NCI-H510A (cell line): ENCODE measurements around the gene COL16A1.

ENCODE experiments used
- DNase-seq: peaks from one replicate; lab custom pipeline; 2025; lab: John Stamatoyannopoulos, UW

Gene COL16A1

GRCh38 chr1:31703431-31704270, at the start of gene COL16A1:
COL16A1 (minus strand) TSS chr1:31704017; CDS start chr1:31702193, 1,824 bp downstream.
- no peak for DNase-seq

- DNase-seq = no peak
These were observed 49.2 kb upstream of the COL16A1 start for GRCh38 chr1:31752952-31753475.

- no peak for DNase-seq
These were observed 48.4 kb upstream of the COL16A1 start for GRCh38 chr1:31752258-31752657.

GRCh38 chr1:31751822-31752241, 48.0 kb upstream of the COL16A1 start:
- no peak for DNase-seq

GRCh38 chr1:31750858-31751510, 47.2 kb upstream of the COL16A1 start:
- no peak for DNase-seq

- DNase-seq = no peak
These were observed 46.2 kb upstream of the COL16A1 start for GRCh38 chr1:31749785-31750735.

GRCh38 chr1:31748365-31748764, 44.5 kb upstream of the COL16A1 start:
- DNase-seq = no peak

- no peak for DNase-seq
These were observed 43.5 kb upstream of the COL16A1 start for GRCh38 chr1:31747304-31747703.

- no peak for DNase-seq
These were observed 42.9 kb upstream of the COL16A1 start for GRCh38 chr1:31746687-31747086.

GRCh38 chr1:31745946-31746670, 42.3 kb upstream of the COL16A1 start:
- no peak for DNase-seq

GRCh38 chr1:31745096-31745945, 41.5 kb upstream of the COL16A1 start:
- no peak for DNase-seq

- DNase-seq = no peak
These were observed 40.5 kb upstream of the COL16A1 start for GRCh38 chr1:31744165-31744888.

GRCh38 chr1:31742462-31743212, 38.8 kb upstream of the COL16A1 start:
- DNase-seq = no peak

GRCh38 chr1:31739346-31739745, 35.5 kb upstream of the COL16A1 start:
- DNase-seq = peak; percentile 51

GRCh38 chr1:31736675-31737074, 32.9 kb upstream of the COL16A1 start:
- no peak for DNase-seq

GRCh38 chr1:31735571-31735970, 31.8 kb upstream of the COL16A1 start:
- no peak for DNase-seq

- no peak for DNase-seq
These were observed 30.8 kb upstream of the COL16A1 start for GRCh38 chr1:31734582-31735107.

GRCh38 chr1:31733389-31734219, 29.8 kb upstream of the COL16A1 start:
- DNase-seq = no peak
